H1 (cell line): ENCODE data around the gene RNU7-1. TPM values are rescaled to one million over a fixed set of nuclear protein-coding genes. Genes with fewer than 3 reads are reported as not detected.

Source experiments
- CTCF ChIA-PET: fragments of 300-600 bp; sonication (Branson Sonifier 250); formaldehyde crosslinking; loops from one replicate; lab custom pipeline; 2021; ENCODE audit not compliant: partially characterized antibody; lab: Charles Lee
- POLR2A ChIA-PET: fragments of 300-600 bp; sonication (Branson Sonifier 250); formaldehyde crosslinking; loops from one replicate; lab custom pipeline; 2021; ENCODE audit warnings: inconsistent platforms; ENCODE audit not compliant: partially characterized antibody; lab: Charles Lee
- DNase-seq, 2 experiments: peaks; one replicate each; pipeline versions ENCODE4 v3.0.0 to v3.0.0-alpha.2; 2010 to 2022; ENCODE audit warnings: low spot score in 2 of 2, low read depth in 1 of 2, mixed read lengths in 1 of 2
- FAIRE-seq: peaks from 2 replicates; lab custom pipeline; 2011; peaks lifted over from hg19 to GRCh38; lab: Jason Lieb, UNC
- H2AFZ ChIP-seq: 2 replicates; pipeline ENCODE4 v1.8.1; 2012; ENCODE audit warnings: low read length, inconsistent platforms
- H2AK5ac ChIP-seq: 2 replicates; pipeline ENCODE4 v1.6.1; 2013; ENCODE audit warnings: low read depth, low read length
- H2BK120ac ChIP-seq: replicated peaks from 2 replicates; pipeline ENCODE3; 2013; ENCODE audit warnings: low read depth, low read length, inconsistent platforms
- H2BK12ac ChIP-seq: 2 replicates; pipeline ENCODE4 v1.6.1; 2013; ENCODE audit warnings: low read depth, low read length
- H2BK15ac ChIP-seq: 2 replicates; pipeline ENCODE4 v1.6.1; 2013; ENCODE audit warnings: low read length
- H2BK20ac ChIP-seq: 2 replicates; pipeline ENCODE4 v1.6.1; 2013; ENCODE audit warnings: low read length
- H2BK5ac ChIP-seq: 2 replicates; pipeline ENCODE4 v1.6.1; 2013; ENCODE audit warnings: low read depth, low read length
- H3K14ac ChIP-seq: 2 replicates; pipeline ENCODE4 v1.6.1; 2013; ENCODE audit warnings: inconsistent platforms; ENCODE audit not compliant: insufficient read length
- H3K18ac ChIP-seq: 2 replicates; pipeline ENCODE4 v1.6.1; 2013; ENCODE audit warnings: low read length; ENCODE audit errors: extremely low read depth
- H3K23ac ChIP-seq: 2 replicates; pipeline ENCODE4 v1.6.1; 2013; ENCODE audit warnings: inconsistent platforms; ENCODE audit not compliant: insufficient read length
- H3K23me2 ChIP-seq: 2 replicates; pipeline ENCODE4 v1.6.1; 2013; ENCODE audit warnings: low read depth, low read length
- H3K27ac ChIP-seq: 2 replicates; pipeline ENCODE4 v1.6.1; 2011; ENCODE audit warnings: low read depth, low read length, inconsistent platforms
- H3K27me3 ChIP-seq, 4 experiments: replicated peaks in 1 of 4; 1 replicate in 1 of 4; 2 replicates in 3 of 4; pipeline versions ENCODE4 v1.6.1 to v1.8.1; 2011 to 2013; ENCODE audit warnings: low read length in 3 of 4, mild to moderate bottlenecking in 3 of 4, inconsistent platforms in 2 of 4, mixed read lengths in 2 of 4, moderate library complexity in 1 of 4; ENCODE audit not compliant: control insufficient read depth in 3 of 4, insufficient read depth in 3 of 4; ENCODE audit errors: extremely low read depth in 1 of 4
- H3K36me3 ChIP-seq, 4 experiments: 2 replicates each; pipeline versions ENCODE4 v1.6.1 to v1.8.1; 2011 to 2013; ENCODE audit warnings: mild to moderate bottlenecking in 4 of 4, low read length in 3 of 4, moderate library complexity in 2 of 4, control low read depth in 1 of 4, inconsistent platforms in 1 of 4; ENCODE audit not compliant: insufficient read depth in 4 of 4, control insufficient read depth in 2 of 4
- H3K4ac ChIP-seq: replicated peaks from 2 replicates; pipeline ENCODE3; 2013; ENCODE audit warnings: low read length, low read depth, mixed read lengths, inconsistent platforms; ENCODE audit not compliant: insufficient read length
- H3K4me1 ChIP-seq, 4 experiments: replicated peaks in 1 of 4; 1 replicate in 1 of 4; 2 replicates in 3 of 4; pipeline versions ENCODE4 v1.6.1 to v1.8.1; 2011 to 2013; ENCODE audit warnings: low read length in 3 of 4, inconsistent platforms in 2 of 4, mixed read lengths in 1 of 4; ENCODE audit not compliant: insufficient read depth in 4 of 4, control insufficient read depth in 3 of 4
- H3K4me2 ChIP-seq, 2 experiments: 2 replicates each; pipeline versions ENCODE4 v1.6.1 to v1.8.1; 2011 to 2013; ENCODE audit warnings: low read depth in 2 of 2, low read length in 2 of 2, control low read depth in 1 of 2, inconsistent platforms in 1 of 2, mild to moderate bottlenecking in 1 of 2; ENCODE audit not compliant: insufficient read depth in 1 of 2
- H3K4me3 ChIP-seq, 4 experiments: fragments of 200-600, 300-600 bp in 1 of 4; sonication (generic), shearing (Covaris generic), sonication (Bioruptor Twin) in 1 of 4; 2 replicates each; pipeline versions ENCODE4 v1.5.1 to v1.8.1; 2011 to 2016; ENCODE audit warnings: low read length in 4 of 4, low read depth in 3 of 4, control low read depth in 2 of 4, inconsistent platforms in 2 of 4, mild to moderate bottlenecking in 2 of 4, mixed read lengths in 1 of 4, moderate library complexity in 1 of 4; ENCODE audit not compliant: insufficient read depth in 2 of 4; ENCODE audit errors: extremely low read depth in 1 of 4
- H3K56ac ChIP-seq: replicated peaks from 2 replicates; pipeline ENCODE3; 2013; ENCODE audit warnings: low read depth, mild to moderate bottlenecking, mixed read lengths, low read length, inconsistent platforms; ENCODE audit not compliant: insufficient read length
- H3K79me1 ChIP-seq: 2 replicates; pipeline ENCODE4 v1.6.1; 2013; ENCODE audit warnings: low read depth, low read length, control low read depth
- H3K79me2 ChIP-seq, 2 experiments: 2 replicates each; pipeline versions ENCODE4 v1.6.1 to v1.8.1; 2012 to 2013; ENCODE audit warnings: low read length in 2 of 2, mild to moderate bottlenecking in 2 of 2, inconsistent platforms in 1 of 2; ENCODE audit not compliant: insufficient read depth in 2 of 2, control insufficient read depth in 1 of 2
- H3K9ac ChIP-seq, 4 experiments: replicated peaks in 1 of 4; 1 replicate in 1 of 4; 2 replicates in 3 of 4; pipeline versions ENCODE4 v1.6.1 to v1.8.1; 2011 to 2013; ENCODE audit warnings: low read depth in 3 of 4, low read length in 3 of 4, control low read depth in 2 of 4, mild to moderate bottlenecking in 2 of 4, moderate library complexity in 2 of 4, inconsistent platforms in 1 of 4; ENCODE audit errors: extremely low read depth in 1 of 4
- H3K9me3 ChIP-seq, 2 experiments: 2 replicates each; pipeline versions ENCODE4 v1.6.1 to v1.8.1; 2012 to 2013; ENCODE audit warnings: mild to moderate bottlenecking in 2 of 2, moderate library complexity in 2 of 2, control low read depth in 1 of 2, inconsistent platforms in 1 of 2, low read depth in 1 of 2, low read length in 1 of 2, mixed read lengths in 1 of 2; ENCODE audit not compliant: insufficient read depth in 2 of 2
- H4K20me1 ChIP-seq, 2 experiments: replicated peaks in 1 of 2; 2 replicates each; pipeline versions ENCODE3 to v1.8.1; 2011 to 2013; ENCODE audit warnings: inconsistent platforms in 2 of 2, low read length in 2 of 2, mild to moderate bottlenecking in 1 of 2; ENCODE audit not compliant: insufficient read depth in 2 of 2, control insufficient read depth in 1 of 2
- H4K5ac ChIP-seq: 2 replicates; pipeline ENCODE4 v1.6.1; 2013; ENCODE audit warnings: low read length, low read depth, mixed read lengths, inconsistent platforms; ENCODE audit not compliant: insufficient read length
- H4K8ac ChIP-seq: 2 replicates; pipeline ENCODE4 v1.8.0; 2013; ENCODE audit warnings: mild to moderate bottlenecking, moderate library complexity, low read length, inconsistent platforms; ENCODE audit not compliant: insufficient read depth; ENCODE audit errors: extremely low read depth
- H4K91ac ChIP-seq: replicated peaks from 2 replicates; pipeline ENCODE3; 2013; ENCODE audit warnings: low read length, mixed read lengths, inconsistent platforms; ENCODE audit not compliant: insufficient read length
- CBX8 ChIP-seq: fragments of 300-800, 300-1000 bp; sonication (generic); IDR thresholded peaks from 2 replicates; pipeline ENCODE4 v1.7.1; 2016; ENCODE audit warnings: low read depth, low read length, borderline replicate concordance
- KDM4A ChIP-seq: IDR thresholded peaks from one replicate; pipeline ENCODE4 v1.7.1; 2012; ENCODE audit warnings: low read depth, mild to moderate bottlenecking, moderate library complexity, low read length, inconsistent platforms; ENCODE audit not compliant: severe bottlenecking
- NANOG ChIP-seq: IDR thresholded peaks from 2 replicates; pipeline ENCODE4 v1.6.1; 2011; ENCODE audit warnings: low read length, low read depth, mild to moderate bottlenecking, inconsistent platforms; ENCODE audit not compliant: insufficient read depth, poor library complexity, severe bottlenecking
- SIX5 ChIP-seq: IDR thresholded peaks from 2 replicates; pipeline ENCODE4 v1.6.1; 2011; ENCODE audit warnings: mild to moderate bottlenecking, low read depth, low read length
- SRF ChIP-seq: IDR thresholded peaks from 2 replicates; pipeline ENCODE4 v1.6.1; 2011; ENCODE audit warnings: mild to moderate bottlenecking, low read depth, low read length, moderate library complexity
- WGBS, 2 experiments: shearing (Covaris generic) in 1 of 2; methylation state at CpG; one replicate each; pipeline versions ENCODE4 v1.1.6 to v1.1.7; 2013 to 2015; ENCODE audit warnings: low lambda C conversion rate in 2 of 2, mixed read lengths in 2 of 2, inconsistent platforms in 1 of 2, low coverage in 1 of 2, missing lambda C conversion rate in 1 of 2; ENCODE audit not compliant: insufficient replicate concordance in 2 of 2, insufficient coverage in 1 of 2, insufficient read length in 1 of 2; ENCODE audit errors: extremely low coverage in 1 of 2, missing lambda C conversion rate in 1 of 2; 5-methylcytosine and 5-hydroxymethylcytosine counted together
- polyA plus RNA-seq, 7 experiments: library from polyadenylated mRNA; depleted of rRNA in 3 of 7; stranded (reverse) in 5 of 7; unstranded in 2 of 7; fragments of >200 nt in 5 of 7; fragments of 200-250 nt in 2 of 7; gene quantifications; 1 replicate in 5 of 7; 2 replicates in 1 of 7; 4 replicates in 1 of 7; pipeline versions ENCODE4 v1.2.1 to v1.2.3, GENCODE V29; 2011 to 2013; ENCODE audit warnings: missing spikeins in 2 of 7, mixed read lengths in 2 of 7
- total RNA-seq: library from RNA; stranded (reverse); fragmentation: NEBNext Ultra II Directional; extraction: Animal tissue kit (Norgen Biotek cat#: 25700); gene quantifications from 2 replicates; pipeline ENCODE4 v1.2.1, GENCODE V29; 2021
- TF ChIP-seq, protein P1 (sequence below): IDR thresholded peaks from 2 replicates; pipeline ENCODE4 v1.6.1; 2012; ENCODE audit warnings: inconsistent platforms

The RNU7-1 gene
- total and polyA plus RNA-seq, 2 of the 8 experiments (the other 6 are each of a cell fraction or from before 2014, with no cell fraction given), result not detected

DNA sequence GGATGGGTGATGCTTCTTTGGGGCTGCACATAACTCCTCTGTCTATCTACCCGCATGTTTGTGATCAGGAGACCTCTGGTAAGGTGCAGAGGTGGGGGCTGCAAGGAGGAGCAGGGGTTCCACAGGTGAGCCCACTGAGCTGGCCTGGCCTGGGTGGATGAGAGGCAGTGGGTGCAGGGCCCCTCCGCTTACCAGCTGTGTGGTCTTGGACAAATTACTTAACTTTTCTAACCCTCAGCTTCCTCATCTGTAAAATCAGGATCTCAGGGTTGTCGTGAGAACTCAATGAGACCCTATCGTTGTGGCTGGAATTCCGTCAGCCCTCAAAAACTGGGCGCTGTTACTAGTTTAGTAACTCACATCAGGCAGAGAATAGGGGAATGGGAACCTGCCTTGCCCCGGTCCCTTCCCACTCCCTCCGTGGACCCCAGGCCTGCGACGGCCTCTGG, 15.0 kb downstream of the RNU7-1 start:
- H2BK12ac ChIP-seq, result no peak overlapping the region
- TF ChIP-seq NANOG, result no peak
- no peak for TF ChIP-seq SRF
- TF ChIP-seq KDM4A, result no peak
- TF ChIP-seq CBX8, result no peak
- TF ChIP-seq SIX5, result no peak
- TF ChIP-seq, protein P1, sequence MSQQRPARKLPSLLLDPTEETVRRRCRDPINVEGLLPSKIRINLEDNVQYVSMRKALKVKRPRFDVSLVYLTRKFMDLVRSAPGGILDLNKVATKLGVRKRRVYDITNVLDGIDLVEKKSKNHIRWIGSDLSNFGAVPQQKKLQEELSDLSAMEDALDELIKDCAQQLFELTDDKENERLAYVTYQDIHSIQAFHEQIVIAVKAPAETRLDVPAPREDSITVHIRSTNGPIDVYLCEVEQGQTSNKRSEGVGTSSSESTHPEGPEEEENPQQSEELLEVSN, result no peak
- 87% methylated on average over 10 of the region's 10 CpGs; no CpG with 5 or more reads in 1 of the 2 experiments for WGBS, 2 experiments
- no peak overlapping the region for H3K4ac ChIP-seq
- no peak for FAIRE-seq
- H3K4me1 ChIP-seq, result peaks cover 3 to 25% (median 19%) of the 10 kb centered on the region in 4 experiments
- H3K23ac ChIP-seq, result no peak overlapping the region
- H3K9me3 ChIP-seq, result no peaks in the 10 kb centered on the region
- H3K79me2 ChIP-seq, result peaks cover 0 to 5% of the 10 kb centered on the region in 2 experiments; a peak in 1 of 4 replicates
- H3K36me3 ChIP-seq, result no peaks in the 10 kb centered on the region
- H3K4me3 ChIP-seq, result no peak overlapping the region
- no peak overlapping the region for H4K5ac ChIP-seq
- no peak overlapping the region for H3K56ac ChIP-seq
- no peaks in the 10 kb centered on the region for H3K79me1 ChIP-seq
- no peak overlapping the region for H2AFZ ChIP-seq
- H3K9ac ChIP-seq, result no peak overlapping the region
- H3K18ac ChIP-seq, result no peak overlapping the region
- peaks cover 11% of the 10 kb centered on the region; the same call in 1 of the 2 replicates for H3K23me2 ChIP-seq
- H2BK20ac ChIP-seq, result no peak overlapping the region
- no peak overlapping the region for H3K14ac ChIP-seq
- POLR2A ChIA-PET, result interaction anchor here (0.9 to 44.0 kb wide), 4 partner anchors 10 to 150 kb away, joined by 5 to 1596 read pairs (median 842); partner anchors contain the start of genes ATN1, C12orf57, EMG1 and PHB2
- CTCF ChIA-PET, result interaction anchor here (0.7 to 12.2 kb wide), 6 partner anchors 10 to 151 kb away, joined by 3 to 277 read pairs (median 4); partner anchors contain the start of genes C12orf57 and RNU7-1
- peak overlapping the region; percentile 15 for H4K91ac ChIP-seq
- H4K20me1 ChIP-seq, result no peaks in the 10 kb centered on the region
- no peak overlapping the region for H4K8ac ChIP-seq
- H3K27me3 ChIP-seq, result no peaks in the 10 kb centered on the region
- H3K27ac ChIP-seq, result no peak overlapping the region
- no peak overlapping the region for H2BK15ac ChIP-seq
- DNase-seq, result no peak
- no peak overlapping the region for H2BK5ac ChIP-seq
- H2AK5ac ChIP-seq, result no peak overlapping the region
- H2BK120ac ChIP-seq, result no peak overlapping the region
- no peak overlapping the region for H3K4me2 ChIP-seq
